Colonic mucosa (tissue), 4 donors: ENCODE results near the gene DNAJC12. TPM values are rescaled to one million over a fixed set of nuclear protein-coding genes. Genes with fewer than 3 reads are reported as not detected.
A peak's percentile ranks its signal among the peaks of the same experiment; 100 is the strongest.

Source experiments
- DNase-seq: peaks from one replicate; pipeline ENCODE4 v3.0.0-alpha.2; 2020
- H3K27ac ChIP-seq: fragments of 200-600 bp; one replicate; pipeline ENCODE4 v1.8.0; 2021
- H3K27me3 ChIP-seq: fragments of 200-600 bp; one replicate; pipeline ENCODE4 v1.8.0; 2021
- H3K36me3 ChIP-seq: fragments of 200-600 bp; one replicate; pipeline ENCODE4 v1.8.0; 2021
- H3K4me1 ChIP-seq: fragments of 200-600 bp; one replicate; pipeline ENCODE4 v1.8.0; 2021; ENCODE audit warnings: mild to moderate bottlenecking
- H3K4me3 ChIP-seq: fragments of 200-600 bp; one replicate; pipeline ENCODE4 v1.8.0; 2021
- H3K9ac ChIP-seq, 2 donors: one replicate each; pipeline ENCODE4 v1.7.0; 2013; ENCODE audit warnings: control low read depth in 2 of 2, low read depth in 2 of 2, low read length in 2 of 2
- H3K9me3 ChIP-seq: fragments of 200-600 bp; one replicate; pipeline ENCODE4 v1.8.0; 2021
- intact Hi-C: fragments of 100-400 bp; cut with DNase I; formaldehyde crosslinking; loops from one replicate; pipeline ENCODE4 v1.14.1; 2022
- total RNA-seq, 2 donors: library from RNA; stranded (reverse); fragmentation: NEBNext Ultra II Directional in 1 of 2; extraction: Animal tissue kit (Norgen Biotek cat#: 25700) in 1 of 2; gene quantifications; one replicate each; pipeline ENCODE4 v1.2.1, GENCODE V29; 2021
- TF ChIP-seq, protein P1 (sequence below): fragments of 200-600 bp; IDR thresholded peaks from one replicate; pipeline ENCODE4 v1.8.0; 2022; ENCODE audit warnings: antibody characterized with exemption, mild to moderate bottlenecking
- donor health status: healthy.
- donor health status: DM: no; HTN: no; CAD: no.
- donor health status: DM: no; HTN: no; CAD: no.

DNAJC12 gene
- 10 to 100 TPM in 1 of 2 donors, 1 to 10 TPM in 1; 6.9 to 10.2 TPM for total RNA-seq

DNA sequence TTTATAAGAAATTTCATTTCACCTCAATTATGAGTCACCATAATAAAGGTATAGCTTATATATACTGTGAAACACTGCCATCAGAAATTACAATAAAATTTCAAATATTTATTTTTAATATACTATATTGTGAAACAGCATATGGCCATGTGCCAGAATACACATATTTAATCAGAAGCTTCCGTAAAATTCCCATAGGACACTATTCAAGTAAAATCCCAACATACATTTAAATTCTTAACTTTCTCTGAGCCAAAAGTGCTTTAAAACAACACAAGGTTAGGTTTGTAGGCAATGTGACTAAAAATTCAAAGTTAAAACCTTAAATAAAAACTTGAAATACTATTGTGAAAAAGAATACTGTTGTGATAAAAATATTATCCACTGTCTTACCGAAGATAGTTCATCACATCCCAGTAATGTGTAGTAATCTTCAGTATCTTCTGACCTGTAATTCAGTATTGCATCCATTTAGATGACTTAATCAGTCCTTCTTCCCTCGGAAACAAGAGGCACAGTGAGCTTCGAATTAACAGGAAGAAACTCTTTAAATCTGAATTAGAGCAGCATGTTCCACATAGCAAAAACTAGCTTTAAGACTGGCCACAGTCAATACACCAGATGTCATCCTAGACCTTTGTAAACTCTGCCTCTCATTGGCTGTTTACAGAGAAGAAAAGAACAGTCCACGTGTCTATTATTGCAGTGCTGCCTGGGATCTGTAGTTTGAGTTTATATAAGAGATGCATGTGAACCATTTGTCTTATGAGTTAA is at the start of gene DNAJC12:
Gene DNAJC12 (minus strand): TSS at position 648 of the 774 bp plus-strand sequence. CDS start 177 bp downstream, at position 471.
- H3K9me3 ChIP-seq, result no peaks in the 10 kb centered on the region
- H3K9ac ChIP-seq, result no peak within 1 kb of the TSS
- DNase-seq, result no peak
- intact Hi-C loops, result no loop called here
- TF ChIP-seq, protein P1, sequence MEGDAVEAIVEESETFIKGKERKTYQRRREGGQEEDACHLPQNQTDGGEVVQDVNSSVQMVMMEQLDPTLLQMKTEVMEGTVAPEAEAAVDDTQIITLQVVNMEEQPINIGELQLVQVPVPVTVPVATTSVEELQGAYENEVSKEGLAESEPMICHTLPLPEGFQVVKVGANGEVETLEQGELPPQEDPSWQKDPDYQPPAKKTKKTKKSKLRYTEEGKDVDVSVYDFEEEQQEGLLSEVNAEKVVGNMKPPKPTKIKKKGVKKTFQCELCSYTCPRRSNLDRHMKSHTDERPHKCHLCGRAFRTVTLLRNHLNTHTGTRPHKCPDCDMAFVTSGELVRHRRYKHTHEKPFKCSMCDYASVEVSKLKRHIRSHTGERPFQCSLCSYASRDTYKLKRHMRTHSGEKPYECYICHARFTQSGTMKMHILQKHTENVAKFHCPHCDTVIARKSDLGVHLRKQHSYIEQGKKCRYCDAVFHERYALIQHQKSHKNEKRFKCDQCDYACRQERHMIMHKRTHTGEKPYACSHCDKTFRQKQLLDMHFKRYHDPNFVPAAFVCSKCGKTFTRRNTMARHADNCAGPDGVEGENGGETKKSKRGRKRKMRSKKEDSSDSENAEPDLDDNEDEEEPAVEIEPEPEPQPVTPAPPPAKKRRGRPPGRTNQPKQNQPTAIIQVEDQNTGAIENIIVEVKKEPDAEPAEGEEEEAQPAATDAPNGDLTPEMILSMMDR, result no peak
- no peaks in the 10 kb centered on the region for H3K4me1 ChIP-seq
- no peak within 1 kb of the TSS for H3K27ac ChIP-seq
- no peaks in the 10 kb centered on the region for H3K36me3 ChIP-seq
- H3K4me3 ChIP-seq, result no peak within 1 kb of the TSS
- no peaks in the 10 kb centered on the region for H3K27me3 ChIP-seq

DNA sequence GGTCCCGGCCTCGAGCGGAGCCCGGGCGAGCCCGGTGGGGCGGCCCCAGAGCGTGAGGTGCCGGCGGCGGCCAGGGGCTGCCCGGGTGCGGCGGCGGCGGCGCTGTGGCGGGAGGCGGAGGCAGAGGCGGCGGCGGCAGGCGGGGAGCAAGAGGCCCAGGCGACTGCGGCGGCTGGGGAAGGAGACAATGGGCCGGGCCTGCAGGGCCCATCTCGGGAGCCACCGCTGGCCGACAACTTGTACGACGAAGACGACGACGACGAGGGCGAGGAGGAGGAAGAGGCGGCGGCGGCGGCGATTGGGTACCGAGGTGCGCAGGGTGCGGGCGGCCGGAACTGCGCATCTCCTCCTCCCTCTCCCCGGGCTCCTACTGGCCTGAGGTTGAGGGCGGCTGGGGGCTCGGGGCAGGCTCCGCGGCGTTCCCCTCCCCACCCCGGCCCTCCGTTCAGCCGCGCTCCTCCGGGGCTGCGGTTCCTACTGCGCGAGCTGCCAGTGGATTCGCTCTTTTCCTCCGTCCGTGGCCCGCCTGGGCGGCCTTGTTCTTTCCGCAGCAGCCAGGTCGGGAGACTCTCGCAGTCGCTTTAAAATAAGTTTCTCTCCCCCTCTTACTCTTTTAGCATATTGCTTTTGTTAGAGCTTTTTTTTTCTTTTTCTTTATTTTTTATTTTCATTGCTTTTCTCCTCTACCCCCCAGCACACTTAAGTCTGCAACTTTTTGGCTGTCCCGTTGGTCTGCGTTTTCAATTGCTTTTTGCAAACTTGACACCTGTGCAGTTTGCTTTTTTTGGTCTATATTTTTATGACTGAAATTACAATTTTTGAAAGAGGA is 47.1 kb upstream of the DNAJC12 start:
- H3K9me3 ChIP-seq, result no peaks in the 10 kb centered on the region
- no peaks in the 10 kb centered on the region for H3K27me3 ChIP-seq
- peak; percentile 83 for DNase-seq
- H3K36me3 ChIP-seq, result peaks cover 4% of the 10 kb centered on the region
- intact Hi-C loops, result loop anchor here (10.0 kb wide), 1 partner anchor 190 kb away; the partner anchor contains the start of gene HERC4
- TF ChIP-seq, protein P1, result no peak
- H3K9ac ChIP-seq, result peak overlapping the region; percentile 73 to 92
- peak overlapping the region; percentile 73 for H3K4me3 ChIP-seq
- peak overlapping the region; percentile 95 for H3K27ac ChIP-seq
- H3K4me1 ChIP-seq, result peaks cover 3% of the 10 kb centered on the region

DNA sequence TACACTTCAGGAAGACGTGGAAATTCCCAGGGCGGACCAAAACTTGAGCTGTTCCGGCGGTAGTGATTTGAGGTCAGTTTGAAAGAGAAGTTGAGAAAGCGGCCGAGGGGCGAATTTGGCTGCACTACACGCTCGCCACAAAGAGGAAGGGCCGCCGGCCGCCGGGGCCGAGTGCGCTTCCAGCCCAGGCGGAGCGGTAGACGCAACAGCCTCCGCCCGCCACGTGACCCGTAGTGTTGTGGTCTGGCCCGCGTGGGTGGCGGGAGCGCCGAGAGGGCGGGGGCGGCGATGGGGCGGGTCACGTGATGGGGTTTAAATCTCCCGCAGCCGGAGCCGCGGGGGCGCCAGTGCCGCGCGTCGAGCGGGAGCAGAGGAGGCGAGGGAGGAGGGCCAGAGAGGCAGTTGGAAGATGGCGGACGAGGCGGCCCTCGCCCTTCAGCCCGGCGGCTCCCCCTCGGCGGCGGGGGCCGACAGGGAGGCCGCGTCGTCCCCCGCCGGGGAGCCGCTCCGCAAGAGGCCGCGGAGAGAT is 46.4 kb upstream of the DNAJC12 start, which contains the start of gene SIRT1:
Gene SIRT1 (plus strand): TSS at position 344 of the 529 bp plus-strand sequence. CDS start 66 bp downstream, at position 410.
- TF ChIP-seq, protein P1, result no peak
- no peaks in the 10 kb centered on the region for H3K27me3 ChIP-seq
- intact Hi-C loops, result loop anchor here (10.0 kb wide), 1 partner anchor 190 kb away; the partner anchor contains the start of gene HERC4

DNA sequence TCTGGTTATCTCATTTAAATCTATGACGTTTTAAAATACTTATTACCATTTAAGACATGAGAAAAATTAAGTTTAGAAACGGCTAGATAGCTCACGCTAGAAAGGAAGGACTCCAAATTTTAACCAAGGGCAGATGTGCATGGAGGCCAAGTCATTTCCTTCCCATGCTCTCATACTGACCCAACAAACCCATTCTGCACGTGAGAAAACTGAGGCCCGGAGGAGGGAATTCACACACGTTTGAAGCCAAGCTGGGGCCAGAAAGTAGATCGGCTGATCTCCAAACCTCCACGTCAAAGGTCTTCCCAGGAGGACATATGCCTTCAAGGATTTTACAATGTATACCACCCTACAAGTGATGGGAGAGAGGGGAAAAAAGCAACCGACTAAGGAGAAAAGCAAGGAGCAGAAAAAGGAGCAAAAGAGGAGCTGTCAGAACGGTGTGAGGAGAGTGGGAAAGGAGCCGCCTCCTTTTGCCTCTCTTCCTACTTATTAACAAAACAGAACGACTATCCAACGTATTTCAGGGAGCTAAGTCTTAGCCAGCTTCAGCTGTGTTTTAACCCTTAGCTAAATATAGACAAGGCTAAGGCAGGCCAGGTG is 45.8 kb upstream of the DNAJC12 start:
- peak overlapping the region; percentile 73 for H3K4me3 ChIP-seq
- DNase-seq, result peak; percentile 19
- intact Hi-C loops, result loop anchor here (10.0 kb wide), 1 partner anchor 191 kb away; the partner anchor contains the start of gene HERC4
- TF ChIP-seq, protein P1, result no peak
- peaks cover 3% of the 10 kb centered on the region for H3K4me1 ChIP-seq
- H3K36me3 ChIP-seq, result no peaks in the 10 kb centered on the region
- peak overlapping the region; percentile 95 for H3K27ac ChIP-seq
- H3K9me3 ChIP-seq, result no peaks in the 10 kb centered on the region
- H3K9ac ChIP-seq, result peak overlapping the region; percentile 79 to 92
- H3K27me3 ChIP-seq, result no peaks in the 10 kb centered on the region

More for the DNA sequence above, 46.4 kb upstream of the DNAJC12 start, which contains the start of gene SIRT1:
- peak within 1 kb of the TSS; percentile 73 for H3K4me3 ChIP-seq
- no peaks in the 10 kb centered on the region for H3K9me3 ChIP-seq
- peak within 1 kb of the TSS; percentile 79 to 92 for H3K9ac ChIP-seq
- H3K36me3 ChIP-seq, result no peaks in the 10 kb centered on the region
- H3K4me1 ChIP-seq, result peaks cover 3% of the 10 kb centered on the region
- peak within 1 kb of the TSS; percentile 95 for H3K27ac ChIP-seq
- DNase-seq, result peak; percentile 98
